ENCODE measurements around the gene ABCC11. TPM values are rescaled to one million over a fixed set of nuclear protein-coding genes. Genes with fewer than 3 reads are reported as not detected.

Gene ABCC11
- total and polyA plus RNA-seq, 2 experiments from 2014 or later: 0.10 TPM; not detected in 1

GRCh38 chr16:48152226-48152625 lies 95.1 kb downstream of the ABCC11 start:
- H3K36me3 Mint-ChIP-seq (ENCODE audit: low read depth): no peaks in the 10 kb centered on the region
- no peak overlapping the region for H3K27ac ChIP-seq (ENCODE audit: low read depth)
- H2AFZ ChIP-seq: no peak overlapping the region
- ATAC-seq: no peak
- no peak overlapping the region for H3K27ac Mint-ChIP-seq
- H3K4me3 Mint-ChIP-seq: no peak overlapping the region
- no peak for DNase-seq (ENCODE audit: low spot score)
- H3K9me3 Mint-ChIP-seq: peaks cover 12% of the 10 kb centered on the region; the same call in 2 of the 3 replicates
- no peak overlapping the region for H3K4me3 ChIP-seq
- no peaks in the 10 kb centered on the region for H3K36me3 ChIP-seq (ENCODE audit: insufficient read depth)
- H3K4me2 ChIP-seq: no peak overlapping the region
- no peaks in the 10 kb centered on the region for H4K20me1 ChIP-seq (replicated peaks; ENCODE audit: insufficient read depth)
- no peaks in the 10 kb centered on the region for H3K27me3 ChIP-seq (ENCODE audit: insufficient read depth)
- no peaks in the 10 kb centered on the region for H3F3A ChIP-seq (replicated peaks; ENCODE audit: low read depth)
- no peaks in the 10 kb centered on the region; the same call in 1 of the 3 replicates for H3K4me1 Mint-ChIP-seq
- H3K79me2 ChIP-seq (replicated peaks; ENCODE audit: insufficient read depth): no peaks in the 10 kb centered on the region
- peaks cover 6% of the 10 kb centered on the region for H3K27me3 Mint-ChIP-seq (ENCODE audit: insufficient read depth, low read depth, poor library complexity)
- no peaks in the 10 kb centered on the region for H3K9me2 ChIP-seq (ENCODE audit: insufficient read depth)
- TF ChIP-seq, protein P1, sequence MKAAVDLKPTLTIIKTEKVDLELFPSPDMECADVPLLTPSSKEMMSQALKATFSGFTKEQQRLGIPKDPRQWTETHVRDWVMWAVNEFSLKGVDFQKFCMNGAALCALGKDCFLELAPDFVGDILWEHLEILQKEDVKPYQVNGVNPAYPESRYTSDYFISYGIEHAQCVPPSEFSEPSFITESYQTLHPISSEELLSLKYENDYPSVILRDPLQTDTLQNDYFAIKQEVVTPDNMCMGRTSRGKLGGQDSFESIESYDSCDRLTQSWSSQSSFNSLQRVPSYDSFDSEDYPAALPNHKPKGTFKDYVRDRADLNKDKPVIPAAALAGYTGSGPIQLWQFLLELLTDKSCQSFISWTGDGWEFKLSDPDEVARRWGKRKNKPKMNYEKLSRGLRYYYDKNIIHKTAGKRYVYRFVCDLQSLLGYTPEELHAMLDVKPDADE (IDR thresholded peaks at IDR 0.05): no peak
- TF ChIP-seq EZH2 (IDR thresholded peaks at IDR 0.05; ENCODE audit: low read depth, unreplicated experiment) (no peak), STAT1 (IDR thresholded peaks at IDR 0.05; ENCODE audit: unreplicated experiment) (no peak), JUNB (IDR thresholded peaks at IDR 0.05; ENCODE audit: unreplicated experiment) (no peak), NANOG (IDR thresholded peaks at IDR 0.05; ENCODE audit: borderline replicate concordance) (no peak), REST (IDR thresholded peaks at IDR 0.05; ENCODE audit: unreplicated experiment) (no peak), ZNF462 (CRISPR knock-in tag; IDR thresholded peaks at IDR 0.05) (no peak), EZH2phosphoT487 (IDR thresholded peaks at IDR 0.05; ENCODE audit: unreplicated experiment) (no peak), POLR2AphosphoS5 (IDR thresholded peaks at IDR 0.05; ENCODE audit: low read depth) (no peak), ZNF114 (CRISPR knock-in tag; IDR thresholded peaks at IDR 0.05) (no peak), ZNF331 (CRISPR knock-in tag; IDR thresholded peaks at IDR 0.05; ENCODE audit: low read depth) (no peak), CTCF (conservative IDR thresholded peaks at IDR 0.05; ENCODE audit: low read depth in 2 of 2) (no peak), CREB1 (CRISPR knock-in tag; IDR thresholded peaks at IDR 0.05; ENCODE audit: low read depth) (no peak)
- H3K4me1 ChIP-seq (ENCODE audit: insufficient read depth): no peaks in the 10 kb centered on the region
